Astrocyte of the spinal cord (primary cell): Measurements from ENCODE around the gene SAA4.

ENCODE experiments used
- DNase-seq: peaks from one replicate; pipeline ENCODE4 v3.0.0; 2011; ENCODE audit warnings: low read depth, low spot score
- H3K4me3 ChIP-seq: 2 replicates; pipeline ENCODE4 v1.5.1; 2011; ENCODE audit warnings: low read depth, mild to moderate bottlenecking, low read length, moderate library complexity
- in situ Hi-C: cut with HindIII; loops from 2 replicates; pipeline ENCODE4 v1.10.0; 2017; ENCODE audit warnings: low sequenced_read_pairs
- TF ChIP-seq, protein P1 (sequence below): IDR thresholded peaks from 2 replicates; pipeline ENCODE4 v1.5.1; 2012; ENCODE audit warnings: low read depth, mild to moderate bottlenecking, low read length, inconsistent platforms

Gene SAA4, protein sequence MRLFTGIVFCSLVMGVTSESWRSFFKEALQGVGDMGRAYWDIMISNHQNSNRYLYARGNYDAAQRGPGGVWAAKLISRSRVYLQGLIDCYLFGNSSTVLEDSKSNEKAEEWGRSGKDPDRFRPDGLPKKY

GRCh38 chr11:18236664-18237356 is at the start of gene SAA4:
Gene SAA4, minus strand, starts transcription at chr11:18236802. Its CDS starts 876 bp downstream, at chr11:18235926.
- DNase-seq: no peak
- TF ChIP-seq, protein P1, sequence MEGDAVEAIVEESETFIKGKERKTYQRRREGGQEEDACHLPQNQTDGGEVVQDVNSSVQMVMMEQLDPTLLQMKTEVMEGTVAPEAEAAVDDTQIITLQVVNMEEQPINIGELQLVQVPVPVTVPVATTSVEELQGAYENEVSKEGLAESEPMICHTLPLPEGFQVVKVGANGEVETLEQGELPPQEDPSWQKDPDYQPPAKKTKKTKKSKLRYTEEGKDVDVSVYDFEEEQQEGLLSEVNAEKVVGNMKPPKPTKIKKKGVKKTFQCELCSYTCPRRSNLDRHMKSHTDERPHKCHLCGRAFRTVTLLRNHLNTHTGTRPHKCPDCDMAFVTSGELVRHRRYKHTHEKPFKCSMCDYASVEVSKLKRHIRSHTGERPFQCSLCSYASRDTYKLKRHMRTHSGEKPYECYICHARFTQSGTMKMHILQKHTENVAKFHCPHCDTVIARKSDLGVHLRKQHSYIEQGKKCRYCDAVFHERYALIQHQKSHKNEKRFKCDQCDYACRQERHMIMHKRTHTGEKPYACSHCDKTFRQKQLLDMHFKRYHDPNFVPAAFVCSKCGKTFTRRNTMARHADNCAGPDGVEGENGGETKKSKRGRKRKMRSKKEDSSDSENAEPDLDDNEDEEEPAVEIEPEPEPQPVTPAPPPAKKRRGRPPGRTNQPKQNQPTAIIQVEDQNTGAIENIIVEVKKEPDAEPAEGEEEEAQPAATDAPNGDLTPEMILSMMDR: no peak

DNA sequence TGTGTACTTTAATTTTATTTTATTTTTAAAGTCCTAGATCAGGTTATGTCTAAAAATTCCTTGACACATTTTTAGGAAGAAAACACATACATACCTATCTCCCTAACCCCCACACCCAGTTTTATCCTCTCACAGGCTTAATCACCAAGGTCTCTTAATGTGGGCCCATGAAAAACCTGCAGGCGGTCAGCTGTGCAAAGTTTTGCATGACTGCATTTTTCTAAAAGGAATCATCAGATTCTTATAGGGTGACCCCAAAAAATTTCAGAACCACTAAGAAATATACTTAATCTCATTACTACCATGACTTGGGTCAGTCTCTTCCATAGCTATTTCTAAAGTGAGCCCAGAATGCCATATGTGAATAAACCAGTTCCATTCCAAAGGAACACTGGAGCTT is 49.2 kb upstream of the SAA4 start:
- no peak for DNase-seq
- TF ChIP-seq, protein P1: no peak
- in situ Hi-C loops: no loop called here
- no peak overlapping the region for H3K4me3 ChIP-seq

More at GRCh38 chr11:18236664-18237356, at the start of gene SAA4:
- no peak within 1 kb of the TSS for H3K4me3 ChIP-seq
- in situ Hi-C loops: no loop called here

DNA sequence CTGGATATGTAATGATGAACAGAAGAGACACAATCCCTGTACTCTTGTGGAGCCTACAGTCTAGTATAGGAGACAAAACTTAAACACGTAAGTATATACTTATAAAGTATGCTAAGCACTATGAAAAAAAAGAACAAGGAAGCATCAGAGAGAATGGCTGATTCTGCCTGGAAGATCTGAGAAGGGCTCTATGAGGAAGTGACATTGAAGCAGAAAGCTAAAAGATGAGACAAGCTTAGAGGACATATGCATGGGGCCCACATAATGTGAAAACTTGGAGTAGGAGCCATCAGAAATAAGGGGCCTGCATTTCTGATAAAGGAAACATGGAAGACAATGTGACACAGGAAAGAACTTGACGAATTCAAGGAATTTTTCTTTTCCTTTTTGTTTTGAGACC is 46.0 kb upstream of the SAA4 start:
- H3K4me3 ChIP-seq: no peak overlapping the region
- DNase-seq: no peak
- in situ Hi-C loops: no loop called here
- TF ChIP-seq, protein P1: no peak

GRCh38 chr11:18280438-18281045 is 43.9 kb upstream of the SAA4 start:
- TF ChIP-seq, protein P1: no peak
- in situ Hi-C loops: no loop called here
- no peak overlapping the region for H3K4me3 ChIP-seq
- no peak for DNase-seq

DNA sequence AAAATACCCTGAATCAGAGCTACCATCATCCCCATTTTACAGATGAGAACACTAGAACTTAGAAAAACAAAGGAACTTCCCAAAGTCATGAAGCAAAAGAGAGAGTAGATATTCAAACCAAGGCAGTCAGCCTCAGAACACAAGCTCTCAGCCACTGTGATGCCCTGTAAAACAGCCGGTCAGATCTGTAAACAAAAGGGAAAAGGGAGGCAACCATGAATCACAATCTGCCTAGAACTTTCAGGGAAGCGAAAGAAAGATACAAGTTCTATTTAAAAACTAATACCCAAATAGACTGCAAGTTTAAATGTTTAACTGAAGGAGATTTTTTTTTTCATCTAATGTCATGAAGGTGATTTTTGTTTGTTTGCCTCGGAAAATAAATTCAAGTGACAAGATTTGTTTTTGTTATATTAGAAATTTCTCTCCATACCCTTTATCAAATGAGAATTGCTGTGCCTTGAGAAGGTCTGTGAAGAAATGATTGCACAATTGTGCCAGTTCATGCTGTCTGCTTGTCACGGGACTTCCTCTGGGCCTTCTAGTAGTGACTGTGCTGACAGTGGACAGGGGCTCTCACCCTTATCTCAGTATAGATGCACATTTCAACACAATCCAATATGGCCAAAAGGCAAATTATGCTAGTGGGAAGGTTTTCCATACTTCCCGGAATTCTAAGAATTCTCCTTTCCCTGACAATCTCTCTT is 41.1 kb upstream of the SAA4 start:
- H3K4me3 ChIP-seq: no peak overlapping the region
- no peak for DNase-seq
- in situ Hi-C loops: no loop called here
- TF ChIP-seq, protein P1: no peak

DNA sequence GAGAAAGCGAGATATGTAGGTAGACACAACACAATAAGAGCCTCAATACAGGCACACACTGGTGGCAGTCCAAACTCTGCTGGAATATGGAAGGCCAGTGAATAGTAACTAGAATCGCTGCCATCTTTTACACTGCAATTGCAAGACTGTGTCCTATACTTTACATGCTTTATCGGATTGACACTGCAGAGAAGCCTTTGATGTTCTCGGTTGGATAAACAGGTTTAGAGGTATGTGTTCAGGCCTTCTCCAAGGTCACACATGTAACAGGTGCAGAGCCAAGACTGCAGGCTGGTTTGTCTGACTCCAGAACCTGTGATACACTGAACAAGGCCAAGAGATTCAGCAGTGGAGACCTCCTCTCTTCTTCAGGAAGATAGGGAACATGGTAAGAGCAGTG is 34.6 kb upstream of the SAA4 start:
- TF ChIP-seq, protein P1: no peak
- no peak for DNase-seq
- H3K4me3 ChIP-seq: no peak overlapping the region
- in situ Hi-C loops: no loop called here
